H1 (cell line): Measurements from ENCODE around the gene CASQ2. TPM values are rescaled to one million over a fixed set of nuclear protein-coding genes. Genes with fewer than 3 reads are reported as not detected.

Source experiments
- CBX8 ChIP-seq: fragments of 300-800, 300-1000 bp; sonication (generic); IDR thresholded peaks from 2 replicates; pipeline ENCODE4 v1.7.1; 2016; ENCODE audit warnings: low read depth, low read length, borderline replicate concordance
- CHD7 ChIP-seq: fragments of 300-600 bp; sonication (generic); IDR thresholded peaks from 2 replicates; pipeline ENCODE4 v1.7.1; 2012; ENCODE audit warnings: low read length, moderate library complexity, mild to moderate bottlenecking, inconsistent platforms; ENCODE audit not compliant: insufficient replicate concordance
- FOSL1 ChIP-seq: IDR thresholded peaks from 2 replicates; pipeline ENCODE4 v1.6.1; 2011; ENCODE audit warnings: mild to moderate bottlenecking, low read depth, low read length, moderate library complexity; ENCODE audit not compliant: insufficient read depth
- GTF2F1 ChIP-seq: IDR thresholded peaks from 2 replicates; pipeline ENCODE4 v1.6.1; 2012; ENCODE audit warnings: low read depth, low read length, improper control_type of control experiment, borderline replicate concordance
- JUN ChIP-seq: IDR thresholded peaks from 2 replicates; pipeline ENCODE4 v1.6.1; 2011; ENCODE audit warnings: low read depth, mild to moderate bottlenecking, improper control_type of control experiment, low read length
- KDM4A ChIP-seq: IDR thresholded peaks from one replicate; pipeline ENCODE4 v1.7.1; 2012; ENCODE audit warnings: low read depth, mild to moderate bottlenecking, moderate library complexity, low read length, inconsistent platforms; ENCODE audit not compliant: severe bottlenecking
- RBBP5 ChIP-seq: IDR thresholded peaks from 2 replicates; pipeline ENCODE4 v1.7.1; 2012; ENCODE audit warnings: low read depth, mild to moderate bottlenecking, inconsistent platforms, low read length, moderate library complexity, borderline replicate concordance
- SP1 ChIP-seq: IDR thresholded peaks from 2 replicates; pipeline ENCODE4 v1.6.1; 2011; ENCODE audit warnings: low read depth, low read length
- polyA plus RNA-seq, 7 experiments: library from polyadenylated mRNA; depleted of rRNA in 3 of 7; stranded (reverse) in 5 of 7; unstranded in 2 of 7; fragments of >200 nt in 5 of 7; fragments of 200-250 nt in 2 of 7; gene quantifications; 1 replicate in 5 of 7; 2 replicates in 1 of 7; 4 replicates in 1 of 7; pipeline versions ENCODE4 v1.2.1 to v1.2.3, GENCODE V29; 2011 to 2013; ENCODE audit warnings: missing spikeins in 2 of 7, mixed read lengths in 2 of 7
- total RNA-seq: library from RNA; stranded (reverse); fragmentation: NEBNext Ultra II Directional; extraction: Animal tissue kit (Norgen Biotek cat#: 25700); gene quantifications from 2 replicates; pipeline ENCODE4 v1.2.1, GENCODE V29; 2021

CASQ2 gene
- total and polyA plus RNA-seq, 2 of the 8 experiments (the other 6 are each of a cell fraction or from before 2014, with no cell fraction given) = not detected

- TF ChIP-seq CHD7 (no peak), GTF2F1 (no peak), JUN (no peak), FOSL1 (no peak), CBX8 (no peak), RBBP5 (no peak), KDM4A (no peak), SP1 (no peak)
Observed at GRCh38 chr1:115794976-115795639, 26.6 kb upstream of the CASQ2 start (continued).
